Thyroid gland (tissue), 4 donors: ENCODE results near the gene PRKCE.

Experiments
- POLR2A ChIP-seq, 2 donors: fragments of 450-650 bp; IDR thresholded peaks; one replicate each; pipeline ENCODE4 v1.6.1; 2017; ENCODE audit warnings: antibody characterized with exemption in 2 of 2, mild to moderate bottlenecking in 2 of 2, moderate library complexity in 1 of 2
- TF ChIP-seq, protein P1 (sequence below), 6 experiments: fragments of 200-600 bp in 3 of 6; fragments of 450-650 bp in 3 of 6; sonication (generic) in 3 of 6; IDR thresholded peaks; one replicate each; pipeline ENCODE4 v1.5.1; 2016 to 2019; ENCODE audit warnings: antibody characterized with exemption in 6 of 6, mild to moderate bottlenecking in 2 of 6, inconsistent platforms in 1 of 6, moderate library complexity in 1 of 6

DNA sequence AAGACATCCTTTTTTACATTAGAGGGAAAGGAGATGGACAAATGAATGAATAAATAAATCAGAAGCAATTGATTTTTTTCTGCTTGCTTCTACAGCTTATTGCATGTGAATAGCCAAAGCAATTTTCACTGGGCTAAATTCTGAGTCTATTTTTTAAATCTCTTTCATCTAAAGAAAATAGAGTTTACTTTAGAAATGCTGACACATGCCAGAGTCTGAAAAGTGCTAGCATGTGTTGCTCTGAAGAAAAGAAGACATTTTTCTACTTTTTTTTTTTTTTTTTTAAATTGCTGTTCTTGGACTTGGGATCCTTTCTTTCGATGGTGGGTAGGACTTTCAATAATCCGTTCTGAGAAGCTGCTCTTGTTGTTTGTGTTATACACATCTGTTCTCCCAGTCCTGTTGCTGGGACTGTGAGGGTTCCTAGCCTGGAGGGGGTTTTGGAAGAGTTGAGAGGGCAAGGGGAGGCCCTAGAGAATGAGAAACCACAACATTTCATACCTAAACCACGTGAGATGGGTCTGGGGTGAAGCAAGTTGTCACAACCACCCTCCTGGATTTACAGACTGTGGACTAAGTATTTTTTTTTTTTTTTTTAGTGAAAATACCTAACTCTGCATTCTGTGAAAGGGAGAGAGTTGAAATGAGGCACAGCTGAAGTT, 193.5 kb downstream of the PRKCE start:
- TF ChIP-seq, protein P1, sequence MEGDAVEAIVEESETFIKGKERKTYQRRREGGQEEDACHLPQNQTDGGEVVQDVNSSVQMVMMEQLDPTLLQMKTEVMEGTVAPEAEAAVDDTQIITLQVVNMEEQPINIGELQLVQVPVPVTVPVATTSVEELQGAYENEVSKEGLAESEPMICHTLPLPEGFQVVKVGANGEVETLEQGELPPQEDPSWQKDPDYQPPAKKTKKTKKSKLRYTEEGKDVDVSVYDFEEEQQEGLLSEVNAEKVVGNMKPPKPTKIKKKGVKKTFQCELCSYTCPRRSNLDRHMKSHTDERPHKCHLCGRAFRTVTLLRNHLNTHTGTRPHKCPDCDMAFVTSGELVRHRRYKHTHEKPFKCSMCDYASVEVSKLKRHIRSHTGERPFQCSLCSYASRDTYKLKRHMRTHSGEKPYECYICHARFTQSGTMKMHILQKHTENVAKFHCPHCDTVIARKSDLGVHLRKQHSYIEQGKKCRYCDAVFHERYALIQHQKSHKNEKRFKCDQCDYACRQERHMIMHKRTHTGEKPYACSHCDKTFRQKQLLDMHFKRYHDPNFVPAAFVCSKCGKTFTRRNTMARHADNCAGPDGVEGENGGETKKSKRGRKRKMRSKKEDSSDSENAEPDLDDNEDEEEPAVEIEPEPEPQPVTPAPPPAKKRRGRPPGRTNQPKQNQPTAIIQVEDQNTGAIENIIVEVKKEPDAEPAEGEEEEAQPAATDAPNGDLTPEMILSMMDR (IDR thresholded peaks at IDR 0.05): no peak
- no peak for TF ChIP-seq POLR2A (IDR thresholded peaks at IDR 0.05)
